ENCODE results near the gene PCBP3.

The PCBP3 gene

GRCh38 chr21:45843426-45843825 is 199.9 kb downstream of the PCBP3 start:
- TF ChIP-seq CTCF (IDR thresholded peaks at IDR 0.05; ENCODE audit: low read depth, low read length, missing control alignments), result no peak
- in situ Hi-C loops (cut with HindIII; ENCODE audit: low sequenced_read_pairs), result no loop called here
- DNase-seq (ENCODE audit: low read depth), result no peak
- no peak overlapping the region for H3K4me3 ChIP-seq (ENCODE audit: low read depth, low read length)

- TF ChIP-seq CTCF (IDR thresholded peaks at IDR 0.05; ENCODE audit: low read depth, low read length, missing control alignments), result no peak
- in situ Hi-C loops (cut with HindIII; ENCODE audit: low sequenced_read_pairs), result no loop called here
- H3K4me3 ChIP-seq (ENCODE audit: low read depth, low read length), result no peak overlapping the region
- no peak for DNase-seq (ENCODE audit: low read depth)
These were observed 200.7 kb downstream of the PCBP3 start for GRCh38 chr21:45844181-45844580.

GRCh38 chr21:45845063-45845769 is 201.7 kb downstream of the PCBP3 start:
- no peak for TF ChIP-seq CTCF (IDR thresholded peaks at IDR 0.05; ENCODE audit: low read depth, low read length, missing control alignments)
- no peak for DNase-seq (ENCODE audit: low read depth)
- no peak overlapping the region for H3K4me3 ChIP-seq (ENCODE audit: low read depth, low read length)
- in situ Hi-C loops (cut with HindIII; ENCODE audit: low sequenced_read_pairs), result no loop called here

GRCh38 chr21:45845770-45846090 is 202.2 kb downstream of the PCBP3 start:
- in situ Hi-C loops (cut with HindIII; ENCODE audit: low sequenced_read_pairs), result no loop called here
- TF ChIP-seq CTCF (IDR thresholded peaks at IDR 0.05; ENCODE audit: low read depth, low read length, missing control alignments), result no peak
- no peak overlapping the region for H3K4me3 ChIP-seq (ENCODE audit: low read depth, low read length)
- no peak for DNase-seq (ENCODE audit: low read depth)

GRCh38 chr21:45846373-45847160 is 203.0 kb downstream of the PCBP3 start:
- TF ChIP-seq CTCF (IDR thresholded peaks at IDR 0.05; ENCODE audit: low read depth, low read length, missing control alignments), result no peak
- H3K4me3 ChIP-seq (ENCODE audit: low read depth, low read length), result no peak overlapping the region
- in situ Hi-C loops (cut with HindIII; ENCODE audit: low sequenced_read_pairs), result no loop called here
- peak; percentile 37 for DNase-seq (ENCODE audit: low read depth)

GRCh38 chr21:45847870-45848269 is 204.3 kb downstream of the PCBP3 start:
- peak; percentile 24 for DNase-seq (ENCODE audit: low read depth)
- in situ Hi-C loops (cut with HindIII; ENCODE audit: low sequenced_read_pairs), result no loop called here
- peak overlapping the region; percentile 1 for H3K4me3 ChIP-seq (ENCODE audit: low read depth, low read length)
- TF ChIP-seq CTCF (IDR thresholded peaks at IDR 0.05; ENCODE audit: low read depth, low read length, missing control alignments), result peak; percentile 40

Data from astrocyte of the cerebellum (primary cell).